Stomach (tissue), 4 donors: ENCODE data around the gene SUSD5.

ENCODE experiments used
- CTCF ChIP-seq, 7 experiments: fragments of 450-650 bp in 4 of 7; fragments of 200-600 bp in 3 of 7; sonication (generic) in 3 of 7; IDR thresholded peaks; one replicate each; pipeline ENCODE4 v1.5.1; 2016 to 2019; ENCODE audit warnings: antibody characterized with exemption in 7 of 7, control low read depth in 2 of 7, mild to moderate bottlenecking in 1 of 7
- POLR2A ChIP-seq, 4 donors: fragments of 450-650 bp; IDR thresholded peaks; one replicate each; pipeline ENCODE4 v1.6.1; 2016; ENCODE audit warnings: antibody characterized with exemption in 4 of 4, control low read depth in 2 of 4, mild to moderate bottlenecking in 1 of 4, moderate library complexity in 1 of 4

GRCh38 chr3:33125840-33126239, 92.8 kb downstream of the SUSD5 start:
- TF ChIP-seq CTCF (IDR thresholded peaks at IDR 0.05) (no peak), POLR2A (IDR thresholded peaks at IDR 0.05) (no peak)
